ENCODE results near the gene MYBPC1. TPM values are rescaled to one million over a fixed set of nuclear protein-coding genes. Genes with fewer than 3 reads are reported as not detected.
A peak's percentile ranks its signal among the peaks of the same experiment; 100 is the strongest.

The MYBPC1 gene
- total and polyA plus RNA-seq, 2 of the 13 experiments (the other 11 are each of a cell fraction or from before 2014, with no cell fraction given) = 0.31 to 0.53 TPM

DNA sequence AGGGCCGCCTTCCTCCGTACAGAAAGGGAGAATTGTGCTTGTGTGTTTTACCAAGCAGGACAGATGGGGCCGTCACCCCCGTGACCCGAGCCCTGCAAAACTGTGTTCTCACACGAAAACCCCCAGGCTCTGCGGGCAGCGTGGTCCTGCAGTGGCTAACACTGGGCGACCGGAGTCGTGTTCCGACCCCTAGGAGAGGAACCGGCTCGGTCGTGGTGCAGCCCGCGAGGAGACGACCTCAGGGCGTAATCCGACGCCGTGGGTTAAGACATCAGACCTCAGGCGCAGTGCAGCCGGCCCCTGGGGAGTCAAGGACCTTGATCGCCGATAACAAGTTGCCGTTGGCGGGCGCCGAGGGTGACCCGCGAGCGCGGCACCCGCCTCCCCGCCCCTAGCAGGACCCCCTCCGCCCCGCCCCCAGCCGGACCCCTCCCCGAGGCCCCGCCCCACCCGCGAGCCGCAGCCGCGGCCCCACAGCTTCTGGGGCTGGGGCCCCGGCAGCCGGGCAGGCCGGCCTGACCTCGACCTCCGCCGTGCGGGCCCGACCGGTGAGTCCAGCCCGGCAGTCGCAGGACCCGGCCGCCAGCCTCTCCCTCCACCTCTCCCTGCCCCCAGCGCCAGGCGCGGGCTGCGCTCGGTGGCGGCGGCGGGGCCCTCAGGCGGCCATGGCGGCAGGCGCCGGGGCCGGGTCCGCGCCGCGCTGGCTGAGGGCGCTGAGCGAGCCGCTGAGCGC is 102.6 kb downstream of the MYBPC1 start, which contains the start of gene CHPT1 (continued):
- TF ChIP-seq ZBTB38 (CRISPR knock-in tag; IDR thresholded peaks at IDR 0.05) (no peak), ZNF572 (CRISPR knock-in tag; IDR thresholded peaks at IDR 0.05) (0 out of 2 replicates have a peak, but pooled peaks have one; percentile 44), ZMAT5 (CRISPR knock-in tag; IDR thresholded peaks at IDR 0.05; ENCODE audit: borderline replicate concordance, low read depth) (no peak), KAT2B (IDR thresholded peaks at IDR 0.05; ENCODE audit: borderline replicate concordance, low read depth, low read length) (no peak), ZNF547 (CRISPR knock-in tag; IDR thresholded peaks at IDR 0.05) (no peak), MEIS2 (CRISPR knock-in tag; IDR thresholded peaks at IDR 0.05) (0 out of 2 replicates have a peak, but pooled peaks have one; percentile 19), HDAC2 (CRISPR knock-in tag; IDR thresholded peaks at IDR 0.05) (peak; percentile 79), SP2 (CRISPR knock-in tag; IDR thresholded peaks at IDR 0.05) (no peak), NONO (IDR thresholded peaks at IDR 0.05) (no peak), NONO (CRISPR knock-in tag; conservative IDR thresholded peaks at IDR 0.05) (no peak), E2F5 (CRISPR knock-in tag; conservative IDR thresholded peaks at IDR 0.05) (no peak), GATAD2A (CRISPR knock-in tag; IDR thresholded peaks at IDR 0.05) (0 out of 2 replicates have a peak, but pooled peaks have one; percentile 19), ZNF619 (CRISPR knock-in tag; IDR thresholded peaks at IDR 0.05) (no peak), ARID2 (CRISPR knock-in tag; IDR thresholded peaks at IDR 0.05; ENCODE audit: borderline replicate concordance) (no peak), PAWR (CRISPR knock-in tag; IDR thresholded peaks at IDR 0.05; ENCODE audit: borderline replicate concordance) (no peak), ZNF317 (CRISPR knock-in tag; IDR thresholded peaks at IDR 0.05) (no peak; the same call in 1 of the 2 replicates), SRF (IDR thresholded peaks at IDR 0.05; ENCODE audit: low read depth, low read length) (no peak), CBX5 (CRISPR knock-in tag; IDR thresholded peaks at IDR 0.05; ENCODE audit: borderline replicate concordance) (no peak), ZNF30 (CRISPR knock-in tag; IDR thresholded peaks at IDR 0.05) (no peak)
- TF ChIP-seq, protein P1, sequence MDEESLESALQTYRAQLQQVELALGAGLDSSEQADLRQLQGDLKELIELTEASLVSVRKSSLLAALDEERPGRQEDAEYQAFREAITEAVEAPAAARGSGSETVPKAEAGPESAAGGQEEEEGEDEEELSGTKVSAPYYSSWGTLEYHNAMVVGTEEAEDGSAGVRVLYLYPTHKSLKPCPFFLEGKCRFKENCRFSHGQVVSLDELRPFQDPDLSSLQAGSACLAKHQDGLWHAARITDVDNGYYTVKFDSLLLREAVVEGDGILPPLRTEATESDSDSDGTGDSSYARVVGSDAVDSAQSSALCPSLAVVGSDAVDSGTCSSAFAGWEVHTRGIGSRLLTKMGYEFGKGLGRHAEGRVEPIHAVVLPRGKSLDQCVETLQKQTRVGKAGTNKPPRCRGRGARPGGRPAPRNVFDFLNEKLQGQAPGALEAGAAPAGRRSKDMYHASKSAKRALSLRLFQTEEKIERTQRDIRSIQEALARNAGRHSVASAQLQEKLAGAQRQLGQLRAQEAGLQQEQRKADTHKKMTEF (CRISPR knock-in tag; IDR thresholded peaks at IDR 0.05) = peak; percentile 54; the same call in 1 of the 2 replicates
- TF ChIP-seq, protein P2, sequence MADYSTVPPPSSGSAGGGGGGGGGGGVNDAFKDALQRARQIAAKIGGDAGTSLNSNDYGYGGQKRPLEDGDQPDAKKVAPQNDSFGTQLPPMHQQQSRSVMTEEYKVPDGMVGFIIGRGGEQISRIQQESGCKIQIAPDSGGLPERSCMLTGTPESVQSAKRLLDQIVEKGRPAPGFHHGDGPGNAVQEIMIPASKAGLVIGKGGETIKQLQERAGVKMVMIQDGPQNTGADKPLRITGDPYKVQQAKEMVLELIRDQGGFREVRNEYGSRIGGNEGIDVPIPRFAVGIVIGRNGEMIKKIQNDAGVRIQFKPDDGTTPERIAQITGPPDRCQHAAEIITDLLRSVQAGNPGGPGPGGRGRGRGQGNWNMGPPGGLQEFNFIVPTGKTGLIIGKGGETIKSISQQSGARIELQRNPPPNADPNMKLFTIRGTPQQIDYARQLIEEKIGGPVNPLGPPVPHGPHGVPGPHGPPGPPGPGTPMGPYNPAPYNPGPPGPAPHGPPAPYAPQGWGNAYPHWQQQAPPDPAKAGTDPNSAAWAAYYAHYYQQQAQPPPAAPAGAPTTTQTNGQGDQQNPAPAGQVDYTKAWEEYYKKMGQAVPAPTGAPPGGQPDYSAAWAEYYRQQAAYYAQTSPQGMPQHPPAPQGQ (CRISPR knock-in tag; IDR thresholded peaks at IDR 0.05; ENCODE audit: borderline replicate concordance) = no peak
- TF ChIP-seq, protein P3, sequence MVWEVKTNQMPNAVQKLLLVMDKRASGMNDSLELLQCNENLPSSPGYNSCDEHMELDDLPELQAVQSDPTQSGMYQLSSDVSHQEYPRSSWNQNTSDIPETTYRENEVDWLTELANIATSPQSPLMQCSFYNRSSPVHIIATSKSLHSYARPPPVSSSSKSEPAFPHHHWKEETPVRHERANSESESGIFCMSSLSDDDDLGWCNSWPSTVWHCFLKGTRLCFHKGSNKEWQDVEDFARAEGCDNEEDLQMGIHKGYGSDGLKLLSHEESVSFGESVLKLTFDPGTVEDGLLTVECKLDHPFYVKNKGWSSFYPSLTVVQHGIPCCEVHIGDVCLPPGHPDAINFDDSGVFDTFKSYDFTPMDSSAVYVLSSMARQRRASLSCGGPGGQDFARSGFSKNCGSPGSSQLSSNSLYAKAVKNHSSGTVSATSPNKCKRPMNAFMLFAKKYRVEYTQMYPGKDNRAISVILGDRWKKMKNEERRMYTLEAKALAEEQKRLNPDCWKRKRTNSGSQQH (CRISPR knock-in tag; IDR thresholded peaks at IDR 0.05; ENCODE audit: low read depth) = no peak
